WTC11 (cell line): ENCODE measurements around the gene BTBD9. TPM values are rescaled to one million over a fixed set of nuclear protein-coding genes. Genes with fewer than 3 reads are reported as not detected.

Source experiments
- ATAC-seq: fragments of 200-7000 bp; cut with Tn5 transposase; 2 replicates; pipeline ENCODE4 v1.10.0; 2021; ENCODE audit warnings: mild to moderate bottlenecking, moderate library complexity
- CTCF ChIA-PET: fragments of 300-600 bp; sonication (Branson Sonifier 250); formaldehyde crosslinking; loops from one replicate; lab custom pipeline; 2021; ENCODE audit warnings: antibody characterized with exemption; lab: Charles Lee
- POLR2A ChIA-PET: fragments of 350-600 bp; sonication (Branson Sonifier 250); formaldehyde crosslinking; loops from one replicate; lab custom pipeline; 2021; ENCODE audit warnings: antibody characterized with exemption; lab: Charles Lee
- DNase-seq: peaks from one replicate; pipeline ENCODE4 v3.0.0; 2021; ENCODE audit warnings: low spot score
- H3K27ac Mint-ChIP-seq: 2 replicates; pipeline ENCODE4 v1.8.0; 2021; ENCODE audit warnings: mixed read lengths
- H3K27me3 Mint-ChIP-seq: 2 replicates; pipeline ENCODE4 v1.8.0; 2021; ENCODE audit warnings: low read depth, mild to moderate bottlenecking, moderate library complexity, mixed read lengths
- H3K36me3 Mint-ChIP-seq: 2 replicates; pipeline ENCODE4 v1.8.0; 2021; ENCODE audit warnings: mixed read lengths
- H3K4me1 Mint-ChIP-seq: 2 replicates; pipeline ENCODE4 v1.8.0; 2022; ENCODE audit warnings: mixed read lengths
- H3K4me3 Mint-ChIP-seq: 2 replicates; pipeline ENCODE4 v1.8.0; 2021; ENCODE audit warnings: mild to moderate bottlenecking, moderate library complexity, mixed read lengths
- H3K9me3 Mint-ChIP-seq: 2 replicates; pipeline ENCODE4 v1.8.0; 2021; ENCODE audit warnings: mixed read lengths
- ATF1 ChIP-seq: sonication (generic); formaldehyde crosslinking; IDR thresholded peaks from 2 replicates; pipeline ENCODE4 v1.8.1; 2023; ENCODE audit warnings: mild to moderate bottlenecking, moderate library complexity, missing genetic modification reagents
- ATF3 ChIP-seq: sonication (generic); formaldehyde crosslinking; conservative IDR thresholded peaks from 2 replicates; pipeline ENCODE4 v1.8.1; 2022; ENCODE audit warnings: mild to moderate bottlenecking, missing genetic modification reagents
- CTCF ChIP-seq: fragments of 200-600 bp; IDR thresholded peaks from 2 replicates; pipeline ENCODE4 v1.8.0; 2022; ENCODE audit warnings: antibody characterized with exemption
- EMX1 ChIP-seq: fragments of 250-450 bp; sonication (Bioruptor Pico); IDR thresholded peaks from 2 replicates; pipeline ENCODE4 v1.8.0; 2021; ENCODE audit warnings: mild to moderate bottlenecking
- ESRRA ChIP-seq: sonication (generic); formaldehyde crosslinking; IDR thresholded peaks from 2 replicates; pipeline ENCODE4 v1.8.1; 2022; ENCODE audit warnings: mild to moderate bottlenecking, missing genetic modification reagents, borderline replicate concordance
- ETV6 ChIP-seq: sonication (generic); formaldehyde crosslinking; IDR thresholded peaks from 2 replicates; pipeline ENCODE4 v1.8.1; 2022; ENCODE audit warnings: mild to moderate bottlenecking, missing genetic modification reagents
- FOXJ3 ChIP-seq: sonication (generic); formaldehyde crosslinking; IDR thresholded peaks from 2 replicates; pipeline ENCODE4 v1.9.0; 2021; ENCODE audit warnings: missing genetic modification reagents, mild to moderate bottlenecking, borderline replicate concordance
- GRHL2 ChIP-seq: fragments of 250-450 bp; sonication (Bioruptor Pico); IDR thresholded peaks from 2 replicates; pipeline ENCODE4 v1.8.0; 2022; ENCODE audit warnings: mild to moderate bottlenecking, moderate library complexity; ENCODE audit not compliant: insufficient replicate concordance, severe bottlenecking
- IRF2 ChIP-seq: sonication (generic); formaldehyde crosslinking; IDR thresholded peaks from 2 replicates; pipeline ENCODE4 v1.8.0; 2022; ENCODE audit warnings: low read depth, missing genetic modification reagents, borderline replicate concordance
- JAZF1 ChIP-seq: fragments of 250-450 bp; sonication (Bioruptor Pico); IDR thresholded peaks from 2 replicates; pipeline ENCODE4 v1.9.0; 2021; ENCODE audit warnings: moderate library complexity, mild to moderate bottlenecking, inconsistent platforms
- MLX ChIP-seq: sonication (generic); formaldehyde crosslinking; IDR thresholded peaks from 2 replicates; pipeline ENCODE4 v1.8.1; 2023; ENCODE audit warnings: mild to moderate bottlenecking, missing genetic modification reagents, moderate library complexity
- NFATC4 ChIP-seq: fragments of 250-450 bp; sonication (Bioruptor Pico); IDR thresholded peaks from 2 replicates; pipeline ENCODE4 v1.9.0; 2021; ENCODE audit warnings: mild to moderate bottlenecking
- NR1H2 ChIP-seq: sonication (generic); formaldehyde crosslinking; IDR thresholded peaks from 2 replicates; pipeline ENCODE4 v1.9.0; 2021; ENCODE audit warnings: mild to moderate bottlenecking, moderate library complexity, missing genetic modification reagents
- NR2C2 ChIP-seq: sonication (generic); formaldehyde crosslinking; IDR thresholded peaks from 2 replicates; pipeline ENCODE4 v1.8.0; 2022; ENCODE audit warnings: mild to moderate bottlenecking, missing genetic modification reagents
- RORB ChIP-seq: fragments of 250-450 bp; sonication (Bioruptor Pico); IDR thresholded peaks from 2 replicates; pipeline ENCODE4 v1.9.0; 2021; ENCODE audit warnings: mild to moderate bottlenecking
- SMAD3 ChIP-seq: sonication (generic); formaldehyde crosslinking; IDR thresholded peaks from 2 replicates; pipeline ENCODE4 v1.8.0; 2022; ENCODE audit warnings: missing genetic modification reagents, mild to moderate bottlenecking, borderline replicate concordance
- TP53 ChIP-seq: sonication (generic); formaldehyde crosslinking; IDR thresholded peaks from 2 replicates; pipeline ENCODE4 v1.8.1; 2023; ENCODE audit warnings: mild to moderate bottlenecking, missing genetic modification reagents
- ZBTB21 ChIP-seq: sonication (generic); formaldehyde crosslinking; IDR thresholded peaks from 2 replicates; pipeline ENCODE4 v1.8.1; 2023; ENCODE audit warnings: mild to moderate bottlenecking, missing genetic modification reagents, borderline replicate concordance
- ZMAT4 ChIP-seq: fragments of 250-450 bp; sonication (Bioruptor Pico); IDR thresholded peaks from 2 replicates; pipeline ENCODE4 v1.9.0; 2021; ENCODE audit warnings: mild to moderate bottlenecking
- ZNF138 ChIP-seq: sonication (generic); formaldehyde crosslinking; conservative IDR thresholded peaks from 2 replicates; pipeline ENCODE4 v1.8.1; 2022; ENCODE audit warnings: mild to moderate bottlenecking, moderate library complexity, missing genetic modification reagents
- ZNF416 ChIP-seq: fragments of 250-450 bp; sonication (Bioruptor Pico); IDR thresholded peaks from 2 replicates; pipeline ENCODE4 v1.9.0; 2021; ENCODE audit warnings: mild to moderate bottlenecking, inconsistent platforms
- ZNF423 ChIP-seq: fragments of 250-450 bp; sonication (Bioruptor Pico); IDR thresholded peaks from 2 replicates; pipeline ENCODE4 v2.1.2; 2022; ENCODE audit warnings: mild to moderate bottlenecking, moderate library complexity
- ZNF532 ChIP-seq: fragments of 250-450 bp; sonication (Bioruptor Pico); IDR thresholded peaks from 2 replicates; pipeline ENCODE4 v1.9.0; 2021; ENCODE audit warnings: mild to moderate bottlenecking, borderline replicate concordance
- ZNF671 ChIP-seq: fragments of 250-450 bp; sonication (Bioruptor Pico); IDR thresholded peaks from 2 replicates; pipeline ENCODE4 v1.8.0; 2021; ENCODE audit warnings: mild to moderate bottlenecking
- ZSCAN18 ChIP-seq: fragments of 250-450 bp; sonication (Bioruptor Pico); IDR thresholded peaks from 2 replicates; pipeline ENCODE4 v2.1.2; 2022; ENCODE audit warnings: mild to moderate bottlenecking, moderate library complexity
- total RNA-seq: library from RNA; stranded (reverse); gene quantifications from 3 replicates; pipeline ENCODE4 v1.2.3, GENCODE V29; 2021
- TF ChIP-seq, protein P1 (sequence below): sonication (generic); formaldehyde crosslinking; IDR thresholded peaks from 2 replicates; pipeline ENCODE4 v1.8.0; 2022; ENCODE audit warnings: mild to moderate bottlenecking, missing genetic modification reagents
- TF ChIP-seq, protein P2 (sequence below): sonication (generic); formaldehyde crosslinking; conservative IDR thresholded peaks from 2 replicates; pipeline ENCODE4 v1.8.1; 2023; ENCODE audit warnings: mild to moderate bottlenecking, low read depth, missing genetic modification reagents, moderate library complexity

The BTBD9 gene
- total RNA-seq, 1 experiment from 2014 or later, result 4.2 TPM

GRCh38 chr6:38375341-38375740, 264.4 kb downstream of the BTBD9 start:
- no peaks in the 10 kb centered on the region for H3K36me3 Mint-ChIP-seq

GRCh38 chr6:38371881-38372280, 267.8 kb downstream of the BTBD9 start:
- Mint-ChIP-seq H3K27me3 (no peaks in the 10 kb centered on the region), H3K4me1 (peaks cover 18% of the 10 kb centered on the region), H3K36me3 (no peaks in the 10 kb centered on the region), H3K4me3 (no peak overlapping the region), H3K27ac (no peak overlapping the region), H3K9me3 (no peaks in the 10 kb centered on the region)
- DNase-seq (no peak), ATAC-seq (no peak)
- CTCF ChIA-PET, result no interaction called here
- POLR2A ChIA-PET, result no interaction called here
- TF ChIP-seq NR2C2 (CRISPR knock-in tag) (no peak), CTCF (no peak), ZNF532 (CRISPR knock-in tag) (no peak), ESRRA (CRISPR knock-in tag) (no peak), ETV6 (no peak), TP53 (no peak), ZNF416 (no peak), NR1H2 (CRISPR knock-in tag) (no peak), EMX1 (CRISPR knock-in tag) (no peak), ZMAT4 (CRISPR knock-in tag) (no peak), ZNF138 (CRISPR knock-in tag) (no peak), ATF1 (CRISPR knock-in tag) (no peak), ZNF671 (no peak), MLX (CRISPR knock-in tag) (no peak)

More at GRCh38 chr6:38375341-38375740, 264.4 kb downstream of the BTBD9 start:
- no peak overlapping the region for H3K27ac Mint-ChIP-seq
- H3K9me3 Mint-ChIP-seq, result 0 out of 2 replicates have a peak, but pooled peaks cover 3% of the 10 kb centered on the region
- H3K4me3 Mint-ChIP-seq, result no peak overlapping the region
- ChIA-PET CTCF (interaction anchor here (0.7 to 1.1 kb wide), 2 partner anchors 113 to 727 kb away, joined by 3 read pairs; no protein-coding TSS in a partner anchor), POLR2A (no interaction called here)
- ATAC-seq (no peak), DNase-seq (no peak)
- no peaks in the 10 kb centered on the region for H3K27me3 Mint-ChIP-seq
- TF ChIP-seq FOXJ3, result no peak
- TF ChIP-seq, protein P1, sequence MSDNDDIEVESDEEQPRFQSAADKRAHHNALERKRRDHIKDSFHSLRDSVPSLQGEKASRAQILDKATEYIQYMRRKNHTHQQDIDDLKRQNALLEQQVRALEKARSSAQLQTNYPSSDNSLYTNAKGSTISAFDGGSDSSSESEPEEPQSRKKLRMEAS, result no peak
- TF ChIP-seq SMAD3, result no peak
- TF ChIP-seq NFATC4 (CRISPR knock-in tag), result no peak
- no peak for TF ChIP-seq ZSCAN18 (CRISPR knock-in tag)
- TF ChIP-seq, protein P2, sequence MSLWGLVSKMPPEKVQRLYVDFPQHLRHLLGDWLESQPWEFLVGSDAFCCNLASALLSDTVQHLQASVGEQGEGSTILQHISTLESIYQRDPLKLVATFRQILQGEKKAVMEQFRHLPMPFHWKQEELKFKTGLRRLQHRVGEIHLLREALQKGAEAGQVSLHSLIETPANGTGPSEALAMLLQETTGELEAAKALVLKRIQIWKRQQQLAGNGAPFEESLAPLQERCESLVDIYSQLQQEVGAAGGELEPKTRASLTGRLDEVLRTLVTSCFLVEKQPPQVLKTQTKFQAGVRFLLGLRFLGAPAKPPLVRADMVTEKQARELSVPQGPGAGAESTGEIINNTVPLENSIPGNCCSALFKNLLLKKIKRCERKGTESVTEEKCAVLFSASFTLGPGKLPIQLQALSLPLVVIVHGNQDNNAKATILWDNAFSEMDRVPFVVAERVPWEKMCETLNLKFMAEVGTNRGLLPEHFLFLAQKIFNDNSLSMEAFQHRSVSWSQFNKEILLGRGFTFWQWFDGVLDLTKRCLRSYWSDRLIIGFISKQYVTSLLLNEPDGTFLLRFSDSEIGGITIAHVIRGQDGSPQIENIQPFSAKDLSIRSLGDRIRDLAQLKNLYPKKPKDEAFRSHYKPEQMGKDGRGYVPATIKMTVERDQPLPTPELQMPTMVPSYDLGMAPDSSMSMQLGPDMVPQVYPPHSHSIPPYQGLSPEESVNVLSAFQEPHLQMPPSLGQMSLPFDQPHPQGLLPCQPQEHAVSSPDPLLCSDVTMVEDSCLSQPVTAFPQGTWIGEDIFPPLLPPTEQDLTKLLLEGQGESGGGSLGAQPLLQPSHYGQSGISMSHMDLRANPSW, result no peak
- TF ChIP-seq ZBTB21, result no peak
- no peak for TF ChIP-seq ATF3
- no peak for TF ChIP-seq IRF2 (CRISPR knock-in tag)
- no peak for TF ChIP-seq JAZF1 (CRISPR knock-in tag)
- no peak for TF ChIP-seq GRHL2 (CRISPR knock-in tag)
- no peak for TF ChIP-seq ZNF671
- TF ChIP-seq ZNF423 (CRISPR knock-in tag), result no peak
- TF ChIP-seq RORB (CRISPR knock-in tag), result no peak
- peaks cover 18% of the 10 kb centered on the region for H3K4me1 Mint-ChIP-seq
